Islet precursor cell (in vitro differentiated cells): ENCODE data around the gene KCND3.

Experiments used
- DNase-seq: peaks from one replicate; pipeline ENCODE4 v3.0.0-alpha.2; 2018

Gene KCND3

DNA sequence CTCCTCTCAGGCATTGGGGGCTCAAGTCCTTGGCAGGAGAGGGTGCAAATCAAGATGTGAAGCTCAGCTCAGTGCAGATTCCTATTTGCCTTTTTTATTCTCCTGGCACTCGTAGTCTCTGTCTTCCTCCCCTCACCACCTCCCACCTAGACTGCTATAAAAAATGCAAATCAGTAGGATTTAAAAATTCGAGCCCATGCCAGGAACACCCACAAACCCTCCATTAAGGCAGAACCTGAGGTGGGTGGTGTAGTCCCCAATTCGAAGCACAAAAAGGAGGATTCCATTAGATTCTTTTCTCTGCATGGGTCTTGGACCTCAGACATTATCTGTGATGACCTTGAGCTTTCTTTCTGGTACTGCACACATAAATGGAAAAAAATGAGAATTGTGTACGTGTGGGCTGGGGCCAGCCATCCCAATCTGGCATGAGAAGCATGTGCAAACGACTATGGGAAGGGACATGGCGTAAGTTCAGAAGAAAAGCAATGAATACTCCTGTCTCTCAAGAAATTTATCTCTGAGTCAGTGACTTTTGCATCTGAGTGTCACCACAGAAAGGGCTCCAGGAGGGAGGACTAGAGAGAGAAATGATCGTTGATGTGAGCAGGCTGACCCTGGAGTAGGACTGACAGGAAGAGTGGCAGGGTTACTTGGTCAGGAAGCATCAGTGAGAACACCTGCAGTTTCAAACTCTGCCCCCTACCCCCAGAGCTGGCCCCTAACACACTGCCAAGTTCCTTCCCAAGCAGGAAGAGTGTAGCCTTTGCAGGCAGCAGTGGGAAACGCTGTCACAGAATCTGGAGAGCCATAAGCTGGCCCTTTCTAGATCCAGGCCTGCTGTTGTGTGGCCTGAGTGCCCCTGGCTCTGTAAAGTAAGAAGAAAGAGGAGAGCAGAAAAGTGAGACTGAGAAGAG is 252.0 kb downstream of the KCND3 start:
- DNase-seq, result no peak

DNA sequence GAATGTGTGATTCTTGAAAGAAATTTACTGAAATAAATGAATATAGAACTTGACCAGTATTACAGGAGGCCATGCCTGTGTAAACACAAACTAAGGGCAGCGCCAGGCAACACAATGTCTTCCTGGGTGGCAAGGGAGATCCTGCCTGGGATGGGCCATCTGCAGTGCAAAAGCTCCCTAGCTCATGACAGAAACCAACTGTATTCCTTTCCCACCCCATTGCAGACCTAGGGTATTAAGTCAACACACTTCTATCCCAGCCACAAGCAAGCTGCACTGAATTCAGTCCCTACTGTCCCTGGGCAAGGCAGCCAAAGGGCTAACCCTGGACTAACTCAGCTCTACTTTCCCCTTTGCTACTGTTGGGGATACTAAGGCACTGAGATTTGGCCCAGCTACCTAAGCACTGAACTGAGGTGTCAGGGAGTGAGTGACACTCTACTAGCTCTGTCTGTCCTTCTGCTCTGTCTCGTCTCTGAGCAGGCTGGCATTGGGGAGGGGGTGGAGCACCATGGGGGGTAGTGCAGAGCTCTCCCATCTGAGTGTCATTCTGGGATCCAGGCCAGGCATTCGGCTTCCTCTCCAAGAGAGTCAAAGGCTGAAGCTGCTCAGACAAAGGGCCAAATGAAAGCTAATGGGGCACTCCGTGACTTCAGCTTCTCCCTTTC is 252.8 kb downstream of the KCND3 start:
- no peak for DNase-seq

DNA sequence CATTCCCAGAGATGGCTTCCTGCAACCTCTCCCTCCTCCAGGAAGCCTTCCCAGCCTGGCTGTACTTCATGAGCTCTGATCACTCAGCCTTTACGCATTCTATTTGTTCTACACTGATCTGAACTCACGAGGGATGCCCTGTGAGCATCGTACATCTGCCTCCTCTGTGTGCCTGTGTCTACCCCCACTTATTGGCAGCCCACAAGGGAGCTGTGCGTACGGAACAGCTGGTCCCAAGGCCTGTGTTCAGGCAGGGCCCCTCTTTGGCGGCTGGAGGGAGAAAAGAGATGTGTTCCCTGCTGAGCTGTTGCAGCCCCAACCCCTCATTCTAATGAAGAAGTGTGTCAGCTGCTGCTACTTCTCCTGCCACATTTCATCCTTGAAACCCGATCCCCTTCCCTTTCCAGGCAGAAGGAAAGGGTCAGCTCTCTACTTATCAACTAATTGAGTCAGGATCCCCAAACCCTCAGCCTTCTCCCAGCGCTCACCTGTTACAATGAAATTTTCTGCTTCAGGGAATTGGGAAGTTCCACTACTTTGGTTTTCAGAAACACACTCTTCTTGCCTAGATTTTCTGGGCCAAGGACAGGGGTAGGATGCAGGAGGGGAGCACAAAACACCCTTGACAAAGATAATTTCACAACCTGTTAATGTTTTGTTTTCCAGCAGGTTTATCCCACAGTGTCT is 253.5 kb downstream of the KCND3 start:
- no peak for DNase-seq

DNA sequence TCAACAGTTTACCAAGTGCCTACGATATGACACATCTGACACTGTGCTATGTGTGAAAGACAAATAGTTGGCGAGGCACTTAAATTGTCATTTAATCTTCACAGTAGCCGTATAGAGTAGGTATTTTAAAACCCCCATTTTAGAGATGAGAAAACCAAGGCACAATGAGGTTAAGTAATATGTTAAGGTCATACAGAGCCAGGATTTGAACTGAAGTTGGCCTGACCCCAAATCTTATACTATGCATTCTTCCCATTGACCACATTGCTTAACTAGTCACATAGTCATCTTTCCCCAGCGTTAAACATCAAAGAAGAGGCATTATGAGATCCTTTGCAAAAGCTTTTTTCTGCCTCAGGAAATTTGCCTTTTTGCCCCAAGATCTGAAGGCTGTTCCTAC is 254.1 kb downstream of the KCND3 start:
- no peak for DNase-seq

DNA sequence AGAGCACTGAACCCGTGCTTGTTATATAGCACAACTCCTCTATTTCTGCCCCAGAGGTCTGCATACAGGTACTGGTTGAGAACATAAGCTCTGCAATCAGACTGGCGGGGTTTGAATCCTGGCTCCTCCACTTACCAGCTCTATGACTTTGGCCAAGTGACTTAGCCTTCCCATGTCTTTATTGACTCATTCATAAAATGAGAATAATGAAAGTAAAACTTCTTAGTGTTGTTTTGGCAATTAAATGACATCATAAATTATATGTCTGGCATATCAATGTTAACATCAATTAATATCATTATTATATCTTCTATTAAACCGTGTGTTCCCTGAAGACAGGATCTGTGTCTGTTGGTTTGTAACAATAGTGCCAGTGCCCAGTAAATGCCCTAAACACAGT is 254.6 kb downstream of the KCND3 start:
- DNase-seq, result no peak

DNA sequence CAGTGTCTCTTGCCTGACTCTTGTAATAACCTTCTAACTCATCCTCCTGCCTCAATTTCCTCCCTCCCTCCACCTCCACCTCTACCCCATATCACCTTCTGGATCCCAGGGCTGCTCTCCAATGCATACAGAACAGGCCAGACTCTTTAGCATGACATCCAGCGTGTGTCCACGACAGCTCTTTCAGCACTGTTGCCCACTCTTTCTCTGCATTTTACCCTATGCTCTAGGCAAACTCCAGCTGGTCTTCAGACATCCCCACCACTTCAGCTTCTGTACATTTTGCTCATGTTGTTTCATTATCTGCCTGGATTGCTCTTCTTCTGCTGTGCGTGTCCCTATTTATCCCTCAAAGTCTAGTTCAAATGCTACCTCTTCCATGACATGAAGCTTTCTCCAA is 255.0 kb downstream of the KCND3 start:
- no peak for DNase-seq

DNA sequence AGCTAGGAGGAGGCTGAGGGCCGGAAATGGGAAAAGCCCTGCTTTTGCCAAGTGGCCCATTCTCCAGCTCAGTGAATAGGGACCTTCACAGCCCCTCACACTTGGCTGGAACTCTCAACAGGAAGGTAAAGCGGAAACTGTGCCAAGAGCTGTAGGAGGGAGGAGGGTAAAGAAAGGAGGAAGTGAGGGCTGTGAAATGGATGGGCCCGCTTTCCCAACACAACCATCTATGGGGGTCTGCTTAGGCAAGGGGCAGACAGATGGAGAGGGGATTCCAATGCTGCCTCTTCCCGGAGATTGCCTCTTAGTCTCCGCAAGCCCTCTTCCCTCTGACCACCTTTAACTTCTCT is 255.5 kb downstream of the KCND3 start:
- no peak for DNase-seq

DNA sequence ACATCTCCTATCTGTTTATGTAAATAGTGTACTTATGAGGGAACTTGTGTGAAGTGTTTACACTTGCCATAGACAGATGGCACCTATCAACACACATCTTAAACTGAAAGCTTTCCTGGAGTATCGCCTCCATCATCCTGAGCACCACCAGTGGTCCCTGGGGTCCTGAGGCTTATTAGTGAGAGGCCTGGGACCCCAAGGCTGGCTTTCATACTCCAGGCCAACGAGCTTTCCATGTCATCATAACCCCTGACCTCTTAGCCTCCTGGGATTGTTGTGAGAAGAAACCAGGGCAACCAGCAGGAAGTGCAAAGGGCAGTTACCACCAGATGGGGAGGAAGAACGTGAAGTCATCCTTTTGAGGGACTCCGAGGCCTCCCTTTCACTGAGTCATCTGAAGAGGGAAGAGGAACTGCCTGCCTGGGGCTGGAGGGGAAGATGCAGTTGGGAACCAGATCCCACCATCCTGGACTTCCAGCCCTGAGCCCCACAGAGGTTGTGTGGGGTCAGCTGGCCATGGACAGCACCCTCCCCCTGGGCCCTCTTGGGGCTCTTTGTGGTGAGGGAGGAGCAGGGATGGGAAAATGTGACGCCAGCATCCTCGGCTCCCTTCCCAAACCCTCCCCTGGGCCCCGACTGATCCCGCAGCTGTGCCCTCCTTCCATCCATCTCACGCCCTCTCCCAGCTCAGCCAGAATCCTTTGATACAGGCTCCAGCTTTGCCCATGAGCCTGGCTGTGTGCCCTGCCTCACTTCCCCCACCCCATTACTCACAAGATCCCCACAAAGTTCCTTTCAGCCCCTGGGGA is 256.1 kb downstream of the KCND3 start:
- no peak for DNase-seq

DNA sequence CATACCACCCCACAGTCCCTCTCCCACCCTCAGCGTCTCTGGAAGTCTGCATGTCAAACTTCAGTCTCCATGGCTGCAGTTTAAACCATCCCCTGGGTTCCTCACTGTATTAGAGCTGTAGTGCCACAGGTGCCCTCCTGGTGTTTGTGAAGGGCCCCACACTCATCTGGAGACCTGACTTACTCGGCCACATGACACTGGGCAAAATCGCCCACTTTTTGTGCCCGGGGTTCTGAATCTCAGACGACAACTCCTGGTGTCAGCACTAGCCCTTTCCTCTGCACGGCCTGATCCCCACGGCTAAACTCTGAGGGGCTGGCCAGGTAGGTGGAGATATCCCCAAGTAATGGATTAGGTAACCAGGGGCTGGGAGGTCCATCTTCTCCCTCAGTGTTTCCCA is 256.8 kb downstream of the KCND3 start:
- no peak for DNase-seq

DNA sequence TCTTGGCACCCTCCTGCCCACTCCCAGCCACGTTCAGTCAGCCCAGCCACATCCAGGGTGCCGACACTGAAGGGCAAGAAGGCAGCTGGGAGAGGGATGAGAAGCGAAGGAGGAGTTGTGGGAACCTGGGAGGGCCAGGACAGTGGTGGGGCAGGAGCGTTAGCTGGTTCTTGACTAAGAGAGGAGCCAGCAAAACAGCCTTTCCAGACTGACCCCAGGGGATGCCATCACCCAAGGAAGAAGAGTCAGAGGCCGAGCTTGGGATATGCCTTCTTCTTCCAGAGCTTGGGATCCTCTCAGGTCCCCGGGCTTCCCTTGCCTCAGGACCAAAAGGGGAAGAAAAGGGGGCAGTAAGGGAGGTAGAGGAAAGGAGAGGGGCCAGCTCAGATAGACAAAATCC is 257.5 kb downstream of the KCND3 start:
- DNase-seq, result no peak

DNA sequence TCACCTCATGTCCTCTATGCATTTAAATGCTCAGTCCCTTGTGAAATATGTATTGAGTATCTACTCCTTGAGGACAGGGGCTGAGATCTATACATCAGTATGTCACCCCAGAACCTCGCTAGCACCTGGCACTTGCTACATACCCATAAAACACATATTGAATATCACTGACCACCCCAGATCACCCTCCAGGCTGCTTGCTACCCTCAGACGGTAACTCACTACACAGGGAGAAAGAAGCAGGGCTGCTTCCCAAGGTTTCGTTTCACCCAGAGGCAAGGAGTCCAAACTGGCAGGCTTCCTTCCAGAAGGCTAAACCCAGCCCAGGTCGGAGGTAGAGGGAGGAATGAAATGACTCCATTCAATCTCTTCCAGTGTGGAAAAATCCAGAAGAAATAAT is 258.8 kb downstream of the KCND3 start:
- DNase-seq, result no peak

DNA sequence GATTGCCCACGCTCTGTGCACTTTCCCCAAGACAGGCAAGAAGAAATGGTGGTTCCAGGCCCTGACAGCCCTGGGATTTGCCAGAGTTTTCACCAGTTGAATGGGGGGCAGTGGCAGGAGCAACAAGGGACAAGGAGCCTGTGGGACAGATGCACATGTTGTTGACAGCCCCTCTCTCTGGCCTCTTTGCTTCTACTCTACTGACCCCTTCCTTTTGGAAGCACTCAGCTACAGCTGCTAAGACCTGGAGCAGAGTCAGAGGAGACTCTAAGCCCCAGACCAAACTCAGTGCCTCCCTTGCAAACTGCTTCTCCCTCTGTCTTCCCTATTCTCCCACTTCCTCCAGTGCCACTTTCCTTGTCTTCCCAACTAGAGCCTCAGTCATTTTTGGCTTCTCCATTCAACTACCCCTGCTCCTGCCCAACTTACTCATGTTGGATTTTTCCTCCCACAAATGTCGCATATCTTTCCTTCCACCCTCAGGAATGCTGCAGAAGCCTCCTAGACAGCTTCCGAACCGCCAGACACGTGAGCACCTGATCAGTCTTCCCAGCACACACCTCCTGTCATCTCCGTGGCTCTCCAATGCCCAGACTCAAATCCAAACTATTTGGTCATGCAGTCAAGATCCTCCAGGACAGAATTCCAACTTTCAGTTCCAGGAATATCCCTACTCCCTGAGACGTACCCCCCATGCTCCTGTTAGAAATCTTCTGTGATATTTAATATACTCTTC is 259.4 kb downstream of the KCND3 start:
- no peak for DNase-seq

DNA sequence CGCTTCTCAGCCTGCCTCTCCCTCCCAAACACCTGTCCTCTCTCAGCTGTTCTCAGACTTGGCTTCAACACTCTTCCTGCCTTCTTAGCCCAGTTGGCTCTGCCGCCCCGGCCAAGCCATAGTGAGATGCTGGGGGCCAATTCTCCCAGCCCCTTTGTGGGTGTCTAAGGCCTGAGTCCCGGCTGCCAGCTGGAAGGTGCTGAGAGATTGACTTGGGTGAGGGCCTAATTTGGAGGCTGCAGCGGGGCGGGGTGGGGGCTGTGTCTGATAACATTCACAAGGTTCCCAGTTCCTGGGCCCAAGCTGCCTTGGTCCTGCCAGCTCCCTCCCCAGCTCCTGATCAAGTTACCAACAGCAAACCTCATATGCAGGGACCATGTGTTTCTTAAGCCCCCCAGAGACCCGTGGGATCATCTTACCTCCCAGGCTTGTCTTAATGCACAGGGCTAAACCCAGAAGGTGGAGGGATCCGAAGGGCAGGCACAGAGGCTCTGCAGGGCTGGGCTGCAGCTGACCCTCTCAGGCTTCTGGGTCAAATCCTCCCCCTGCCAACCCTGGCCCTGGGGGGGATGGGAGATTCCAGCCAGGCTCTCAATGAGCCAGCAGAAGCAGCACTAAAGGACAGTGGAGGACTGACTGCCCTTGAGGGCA is 260.1 kb downstream of the KCND3 start:
- DNase-seq, result no peak

DNA sequence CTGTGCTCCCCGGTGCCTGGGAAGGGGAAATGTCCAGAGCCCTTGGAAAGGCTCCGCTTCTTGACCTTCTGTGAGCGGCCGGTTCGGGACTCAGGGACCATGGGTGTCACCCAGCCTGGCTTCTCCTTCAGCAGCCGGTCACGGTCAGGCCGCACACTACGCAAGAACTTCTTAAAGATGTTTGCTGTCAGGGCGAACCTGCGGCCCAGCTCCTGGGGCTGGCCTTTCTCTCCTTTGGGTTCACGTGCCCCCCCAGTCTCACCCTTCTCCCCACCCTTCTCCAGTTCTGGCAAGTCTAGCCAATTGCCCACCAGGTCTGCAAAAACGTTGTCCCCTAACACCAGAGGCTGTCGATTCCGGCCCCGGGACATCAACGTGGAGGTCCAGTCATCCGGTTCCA is 262.4 kb downstream of the KCND3 start:
- no peak for DNase-seq

DNA sequence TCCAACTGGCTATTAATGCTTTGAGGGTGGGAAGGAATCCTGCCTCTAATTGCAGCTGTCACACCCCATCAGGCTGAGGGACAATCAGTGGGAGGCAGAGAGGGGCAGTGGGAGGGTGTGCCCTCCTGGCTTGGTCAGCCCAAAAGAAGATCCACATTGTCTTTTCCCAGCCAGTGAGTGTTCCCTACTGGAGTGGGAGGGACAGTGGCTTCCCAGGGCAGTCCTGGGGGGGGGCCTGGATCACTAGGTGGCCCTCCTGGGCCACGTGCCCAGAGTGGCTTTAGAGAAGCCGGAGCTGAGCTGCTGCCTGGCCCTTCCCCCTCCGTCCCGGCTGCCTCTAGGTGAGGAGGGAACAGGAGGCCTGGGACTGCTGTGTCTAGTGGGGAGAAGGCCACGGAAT is 264.3 kb downstream of the KCND3 start:
- DNase-seq, result no peak

DNA sequence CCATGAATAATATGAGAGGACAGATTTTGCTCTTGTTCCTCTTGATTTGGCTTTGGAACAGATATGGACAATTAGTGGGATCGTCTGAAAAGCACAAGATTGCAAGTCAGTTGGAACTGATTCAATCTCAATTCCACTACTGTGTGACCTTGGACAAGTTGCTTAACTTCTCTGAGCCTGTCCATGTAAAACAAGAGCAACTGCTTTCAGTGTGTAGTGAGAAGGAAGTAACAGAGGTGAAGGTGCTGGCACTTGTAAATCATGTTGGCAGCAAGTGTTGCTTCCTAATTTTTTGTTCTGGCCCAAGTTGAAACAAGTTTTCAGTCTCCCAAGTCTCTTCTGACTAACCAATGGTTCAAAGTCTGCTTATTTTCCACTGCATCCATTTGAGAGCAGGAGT is 265.6 kb downstream of the KCND3 start:
- no peak for DNase-seq

DNA sequence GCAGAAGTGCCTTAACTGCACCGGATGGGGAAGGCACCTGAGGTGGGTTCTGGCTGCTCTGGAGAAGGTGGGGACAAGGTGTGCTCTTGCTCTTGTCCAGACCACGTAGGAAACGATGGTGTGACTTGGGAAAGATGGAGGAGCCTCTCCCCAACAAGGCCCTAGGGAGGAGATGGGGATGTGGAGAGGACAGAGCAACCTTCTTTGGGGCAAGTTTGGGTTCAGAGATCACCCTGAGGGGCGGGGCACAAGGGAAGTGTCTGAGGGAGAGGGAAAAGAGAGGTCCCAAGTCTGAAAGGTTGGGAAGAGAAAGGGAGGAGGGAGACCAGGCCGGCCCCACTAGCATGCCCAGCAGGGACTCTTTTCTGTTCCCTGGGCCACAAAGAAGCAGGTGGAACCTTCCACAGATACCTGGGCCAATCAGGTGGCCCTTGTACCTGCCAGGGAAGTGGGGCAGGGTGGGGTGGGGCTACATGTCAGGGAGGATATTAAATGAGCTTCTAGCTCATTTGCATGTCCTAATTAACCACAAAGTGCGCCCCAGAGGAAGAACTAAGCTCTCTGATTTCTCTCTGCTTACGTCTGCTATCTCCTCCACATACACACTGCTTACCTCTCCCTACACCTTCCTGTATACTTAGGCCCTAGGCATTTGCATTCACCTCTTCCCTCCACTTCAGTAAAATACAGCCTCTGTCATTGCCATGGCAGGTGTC is 266.2 kb downstream of the KCND3 start:
- DNase-seq, result no peak

DNA sequence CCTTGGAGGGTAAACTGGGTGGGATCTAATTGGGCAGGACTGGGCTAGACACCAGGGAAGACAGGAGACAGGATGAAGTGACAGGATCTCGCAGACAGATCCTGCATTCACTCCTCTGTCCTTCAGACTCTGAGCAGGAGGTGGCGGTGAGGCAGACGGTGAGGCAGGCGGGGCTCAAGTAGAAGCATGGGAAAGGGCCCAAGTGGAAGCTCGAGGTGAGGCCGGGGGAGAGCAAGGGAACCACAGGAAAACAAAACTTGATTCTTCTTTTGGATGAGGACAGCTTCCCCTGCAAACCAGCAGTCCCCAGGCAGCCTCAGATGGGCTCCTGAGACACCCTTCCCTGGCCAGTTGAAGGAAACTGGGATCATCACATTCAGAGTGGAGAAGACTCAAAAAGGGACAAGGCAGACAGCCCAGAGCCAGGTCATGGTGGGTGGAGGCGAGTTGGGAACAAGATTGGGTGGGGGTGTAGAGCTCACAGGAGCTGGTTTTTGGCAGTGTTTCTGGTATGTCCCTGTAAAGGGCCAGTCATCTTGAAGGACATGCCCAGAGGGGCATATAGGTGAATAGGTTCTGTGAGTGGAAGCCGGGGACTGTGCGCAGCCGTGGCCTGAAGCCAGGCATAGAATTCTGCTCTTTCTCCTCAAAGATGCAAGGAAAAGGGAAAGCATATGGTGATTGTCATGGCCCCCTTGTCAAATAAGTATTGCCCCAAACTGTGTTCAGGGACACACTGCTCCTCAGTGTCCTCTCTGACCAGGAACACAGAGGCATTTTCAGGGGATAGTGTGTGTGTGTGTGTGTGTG is 268.3 kb downstream of the KCND3 start:
- no peak for DNase-seq
